ENCODE results near the gene TBK1.
"Not testable (repeated sequence)": the region's sequence is repeated elsewhere in the genome, so short reads cannot be mapped to it uniquely, and the experiment has no call there.

- TF ChIP-seq EZH2 (IDR thresholded peaks at IDR 0.05; ENCODE audit: borderline replicate concordance, low read depth, low read length, poor library complexity, severe bottlenecking); CTCF (conservative IDR thresholded peaks at IDR 0.05; ENCODE audit: low read depth, low read length): not testable (repeated sequence)
Observed at GRCh38 chr12:64523565-64524444, 71.9 kb downstream of the TBK1 start.
